ENCODE data around the gene SAFB. TPM values are rescaled to one million over a fixed set of nuclear protein-coding genes. Genes with fewer than 3 reads are reported as not detected.

Gene SAFB
- total RNA-seq, 2 experiments from 2014 or later: 68.9 to 177 TPM

GRCh38 chr19:5690125-5690954 is 67.5 kb downstream of the SAFB start, which contains the start of gene RPL36:
Gene RPL36, plus strand, starts transcription at chr19:5690295. Its CDS starts 213 bp downstream, at chr19:5690508.
- Histone ChIP-seq H3K4me2 (ENCODE audit: low read length) (peak within 1 kb of the TSS; percentile 83), H3K36me3 (ENCODE audit: insufficient read depth, low read length) (peaks cover 52% of the 10 kb centered on the region), H3K4me3 (ENCODE audit: low read depth, low read length, poor library complexity, severe bottlenecking) (peak within 1 kb of the TSS; percentile 88), H3K9me3 (ENCODE audit: low read length) (no peaks in the 10 kb centered on the region), H3K27ac (ENCODE audit: low read depth, low read length, poor library complexity, severe bottlenecking) (peak within 1 kb of the TSS; percentile 73), H3K79me2 (ENCODE audit: insufficient read depth, low read depth, low read length) (peaks cover 37% of the 10 kb centered on the region), H3K4me1 (ENCODE audit: insufficient read depth, low read length, poor library complexity, severe bottlenecking) (peaks cover 18% of the 10 kb centered on the region), H4K20me1 (ENCODE audit: insufficient read depth, low read length) (0 out of 2 replicates have a peak, but pooled peaks cover 6% of the 10 kb centered on the region), H3K9me2 (ENCODE audit: insufficient read depth, low read length) (no peaks in the 10 kb centered on the region), H2AFZ (ENCODE audit: low read length) (no peak within 1 kb of the TSS)
- TF ChIP-seq EZH2phosphoT487 (IDR thresholded peaks at IDR 0.05; ENCODE audit: borderline replicate concordance, low read depth, low read length) (no peak), CTCF (conservative IDR thresholded peaks at IDR 0.05; ENCODE audit: low read length) (peak; percentile 85)
- ChIA-PET POLR2A (interaction anchor here (1.0 to 1.5 kb wide), 3 partner anchors 15 to 68 kb away, joined by 4 to 6 read pairs (median 4); partner anchors contain the start of gene SAFB2), CTCF (ENCODE audit: unreplicated experiment) (no interaction called here)
- intact Hi-C loops (cut with micrococcal nuclease; ENCODE audit: unreplicated experiment): loop anchor here (2.0 kb wide), 2 partner anchors 68 to 100 kb away; partner anchors contain the start of genes DUS3L, SAFB and SAFB2
- DNase-seq (ENCODE audit: low spot score): peak; percentile 97
- BruUV-seq (replicated peaks): no TSS peak

- peak overlapping the region; percentile 73 for H3K27ac ChIP-seq (ENCODE audit: low read depth, low read length, poor library complexity, severe bottlenecking)
- no peak for TF ChIP-seq CTCF (conservative IDR thresholded peaks at IDR 0.05; ENCODE audit: low read length)
- TF ChIP-seq EZH2phosphoT487 (IDR thresholded peaks at IDR 0.05; ENCODE audit: borderline replicate concordance, low read depth, low read length): no peak
- peak overlapping the region; percentile 83 for H3K4me2 ChIP-seq (ENCODE audit: low read length)
- peaks cover 37% of the 10 kb centered on the region for H3K79me2 ChIP-seq (ENCODE audit: insufficient read depth, low read depth, low read length)
- peaks cover 13% of the 10 kb centered on the region for H3K4me1 ChIP-seq (ENCODE audit: insufficient read depth, low read length, poor library complexity, severe bottlenecking)
- intact Hi-C loops (cut with micrococcal nuclease; ENCODE audit: unreplicated experiment): loop anchor here (1.0 to 2.0 kb wide), 3 partner anchors 29 to 100 kb away; partner anchors contain the start of genes CATSPERD, DUS3L, LONP1 and SAFB
- H3K9me3 ChIP-seq (ENCODE audit: low read length): no peaks in the 10 kb centered on the region
- no peak overlapping the region for H2AFZ ChIP-seq (ENCODE audit: low read length)
- H3K9me2 ChIP-seq (ENCODE audit: insufficient read depth, low read length): no peaks in the 10 kb centered on the region
- TSS peak; percentile 87 for BruUV-seq (replicated peaks)
- peaks cover 60% of the 10 kb centered on the region for H3K36me3 ChIP-seq (ENCODE audit: insufficient read depth, low read length)
- H3K4me3 ChIP-seq (ENCODE audit: low read depth, low read length, poor library complexity, severe bottlenecking): peak overlapping the region; percentile 88
- ChIA-PET CTCF (ENCODE audit: unreplicated experiment) (no interaction called here), POLR2A (interaction anchor here (0.6 kb wide), 1 partner anchor 101 kb away, joined by 3 read pairs; no protein-coding TSS in a partner anchor)
- H4K20me1 ChIP-seq (ENCODE audit: insufficient read depth, low read length): 0 out of 2 replicates have a peak, but pooled peaks cover 6% of the 10 kb centered on the region
- DNase-seq (ENCODE audit: low spot score): peak; percentile 54
Observed at GRCh38 chr19:5690955-5691821, 68.3 kb downstream of the SAFB start.

All from OCI-LY7 (cell line).